NCI-H146 treated with DMSO at 0.1 percent for 48 hours (cell line): ENCODE data around the gene GDI1.

Experiments used
- DNase-seq: peaks from one replicate; lab custom pipeline; 2025; ENCODE audit not compliant: unreplicated experiment; lab: John Stamatoyannopoulos, UW

The GDI1 gene

DNA sequence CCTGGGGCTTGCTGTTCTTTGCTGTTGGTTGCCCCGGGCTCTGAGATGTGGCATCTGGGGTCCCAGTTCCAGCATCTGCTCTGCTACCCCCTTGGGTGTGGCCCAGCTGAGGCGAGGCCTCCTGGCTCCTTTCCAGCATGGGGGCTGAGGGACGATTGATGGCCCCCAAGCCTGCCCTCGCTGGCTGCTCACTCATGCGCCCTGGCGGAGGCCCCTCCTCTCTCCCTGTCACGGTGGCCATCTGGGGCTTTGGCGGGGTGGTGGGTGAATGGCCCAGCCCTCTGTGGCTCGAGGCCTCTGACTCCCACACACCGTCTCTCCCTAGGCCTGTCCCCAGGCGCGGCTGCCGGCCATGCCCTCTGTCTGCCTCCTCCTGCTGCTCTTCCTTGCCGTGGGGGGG lies 22.9 kb downstream of the GDI1 start:
- DNase-seq = no peak

DNA sequence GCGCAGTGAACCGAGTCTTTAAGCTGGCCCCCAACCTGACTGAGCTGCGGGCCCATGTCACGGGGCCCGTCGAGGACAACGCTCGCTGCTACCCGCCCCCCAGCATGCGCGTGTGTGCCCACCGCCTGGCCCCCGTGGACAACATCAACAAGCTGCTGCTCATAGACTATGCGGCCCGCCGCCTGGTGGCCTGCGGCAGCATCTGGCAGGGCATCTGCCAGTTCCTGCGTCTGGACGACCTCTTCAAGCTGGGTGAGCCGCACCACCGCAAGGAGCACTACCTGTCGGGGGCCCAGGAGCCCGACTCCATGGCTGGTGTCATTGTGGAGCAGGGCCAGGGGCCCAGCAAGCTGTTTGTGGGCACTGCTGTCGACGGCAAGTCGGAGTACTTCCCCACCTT lies 23.4 kb downstream of the GDI1 start:
- DNase-seq = no peak

GRCh38 chrX:154462396-154462795 lies 25.4 kb downstream of the GDI1 start:
- DNase-seq = no peak

GRCh38 chrX:154463611-154464220 lies 26.8 kb downstream of the GDI1 start:
- no peak for DNase-seq

DNA sequence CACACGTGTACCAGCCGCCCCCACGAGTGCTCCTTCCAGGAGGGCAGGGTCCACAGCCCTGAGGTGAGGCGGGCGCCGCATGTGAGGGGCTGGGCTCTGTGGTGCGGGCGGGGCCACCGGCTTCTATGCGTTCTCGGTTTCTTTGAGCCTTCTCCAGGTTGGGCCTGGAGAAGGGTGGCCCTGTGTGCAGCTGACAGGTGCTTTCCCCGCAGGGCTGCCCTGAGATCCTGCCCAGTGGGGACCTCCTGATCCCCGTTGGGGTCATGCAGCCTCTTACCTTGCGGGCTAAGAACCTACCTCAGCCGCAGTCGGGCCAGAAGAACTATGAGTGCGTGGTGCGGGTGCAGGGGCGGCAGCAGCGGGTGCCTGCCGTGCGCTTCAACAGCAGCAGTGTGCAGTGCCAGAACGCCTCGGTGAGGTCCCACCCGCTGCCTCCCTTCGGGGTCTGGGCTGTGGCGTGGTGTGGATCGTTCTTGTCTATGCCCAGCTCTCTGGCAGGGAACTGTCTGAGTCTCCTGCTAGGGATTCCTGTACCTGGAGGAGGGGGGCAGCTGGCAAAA lies 27.9 kb downstream of the GDI1 start:
- no peak for DNase-seq

- DNase-seq = no peak
Observed at GRCh38 chrX:154465601-154466000, 28.6 kb downstream of the GDI1 start.

GRCh38 chrX:154466036-154466435 lies 29.1 kb downstream of the GDI1 start:
- no peak for DNase-seq

GRCh38 chrX:154466907-154467306 lies 30.0 kb downstream of the GDI1 start:
- no peak for DNase-seq

DNA sequence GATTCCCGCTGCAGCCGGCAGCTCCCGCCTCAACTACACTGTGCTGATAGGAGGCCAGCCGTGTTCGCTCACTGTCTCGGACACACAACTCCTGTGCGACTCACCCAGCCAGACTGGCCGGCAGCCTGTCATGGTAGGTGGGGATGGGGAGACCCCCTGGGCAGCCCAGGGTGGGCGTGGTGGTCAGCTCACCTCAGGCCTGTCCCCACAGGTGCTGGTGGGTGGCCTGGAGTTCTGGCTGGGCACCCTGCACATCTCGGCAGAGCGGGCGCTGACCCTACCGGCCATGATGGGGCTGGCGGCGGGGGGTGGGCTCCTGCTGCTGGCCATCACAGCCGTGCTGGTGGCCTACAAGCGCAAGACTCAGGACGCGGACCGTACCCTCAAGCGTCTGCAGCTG lies 30.6 kb downstream of the GDI1 start:
- DNase-seq = no peak

DNA sequence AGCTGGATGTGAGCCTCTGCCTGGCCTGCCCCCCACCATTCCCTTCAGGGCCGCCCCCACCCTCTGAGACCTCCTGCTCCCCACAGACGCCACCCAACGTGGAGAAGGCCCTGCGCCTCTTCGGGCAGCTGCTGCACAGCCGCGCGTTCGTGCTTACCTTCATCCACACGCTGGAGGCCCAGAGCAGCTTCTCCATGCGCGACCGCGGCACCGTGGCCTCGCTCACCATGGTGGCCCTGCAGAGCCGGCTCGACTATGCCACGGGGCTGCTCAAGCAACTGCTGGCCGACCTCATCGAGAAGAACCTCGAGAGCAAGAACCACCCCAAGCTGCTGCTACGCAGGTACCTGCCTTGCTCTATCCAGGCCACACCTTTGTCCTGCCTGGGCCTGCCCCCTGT lies 31.3 kb downstream of the GDI1 start:
- no peak for DNase-seq

DNA sequence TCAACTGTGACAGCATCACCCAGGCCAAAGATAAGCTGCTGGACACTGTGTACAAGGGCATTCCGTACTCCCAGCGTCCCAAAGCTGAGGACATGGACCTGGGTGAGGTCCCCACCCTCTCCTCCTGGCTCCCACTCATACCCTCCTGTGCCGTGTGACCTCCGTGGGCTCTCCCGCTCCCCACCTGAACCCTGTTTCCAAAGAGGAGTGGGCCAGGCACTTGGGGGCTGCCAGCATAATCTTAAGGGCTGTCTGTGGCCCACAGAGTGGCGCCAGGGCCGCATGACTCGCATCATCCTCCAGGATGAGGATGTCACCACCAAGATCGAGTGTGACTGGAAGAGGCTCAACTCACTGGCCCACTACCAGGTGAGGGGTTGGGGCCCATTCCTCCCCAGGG lies 32.2 kb downstream of the GDI1 start:
- no peak for DNase-seq

- DNase-seq = no peak
Observed at GRCh38 chrX:154469880-154470279, 32.9 kb downstream of the GDI1 start.

DNA sequence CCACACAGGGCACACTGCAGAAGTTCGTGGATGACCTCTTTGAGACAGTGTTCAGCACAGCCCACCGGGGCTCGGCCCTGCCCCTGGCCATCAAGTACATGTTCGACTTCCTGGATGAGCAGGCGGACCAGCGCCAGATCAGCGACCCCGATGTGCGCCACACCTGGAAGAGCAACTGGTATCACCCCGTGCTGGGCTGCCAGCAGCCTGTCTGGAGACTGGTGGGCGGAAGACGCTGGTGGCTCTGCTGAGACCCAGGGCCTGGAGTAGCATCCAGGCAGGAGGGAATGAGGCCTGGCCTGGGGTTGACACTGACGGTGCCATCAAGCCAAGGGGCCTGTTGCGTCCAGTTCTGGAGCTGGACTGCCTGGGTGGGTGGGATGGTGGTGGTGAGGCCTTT lies 33.5 kb downstream of the GDI1 start:
- DNase-seq = no peak

GRCh38 chrX:154470914-154471568 lies 34.1 kb downstream of the GDI1 start:
- DNase-seq = no peak

GRCh38 chrX:154471839-154472684 lies 35.1 kb downstream of the GDI1 start:
- DNase-seq = no peak

- no peak for DNase-seq
Observed at GRCh38 chrX:154472685-154473632, 36.0 kb downstream of the GDI1 start.

DNA sequence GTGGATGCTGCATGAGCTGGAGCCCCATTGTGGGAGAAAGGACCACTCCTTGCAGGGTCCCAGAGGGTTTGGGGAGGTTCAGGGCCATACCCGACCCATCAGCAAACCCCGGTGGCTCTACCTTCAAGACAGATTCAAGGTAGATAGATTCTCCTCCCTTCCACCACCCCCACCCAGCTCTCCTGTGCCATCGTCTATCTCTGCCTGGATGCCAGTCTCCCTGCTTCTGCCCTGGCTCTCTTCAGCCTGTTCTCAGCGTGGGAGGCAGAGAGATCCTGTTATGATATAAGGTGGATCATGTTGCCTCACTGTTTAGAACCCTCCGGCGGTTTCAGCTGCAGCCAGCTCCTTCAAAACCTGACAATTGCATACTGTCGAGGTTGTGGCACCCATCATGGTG lies 36.7 kb downstream of the GDI1 start:
- no peak for DNase-seq

DNA sequence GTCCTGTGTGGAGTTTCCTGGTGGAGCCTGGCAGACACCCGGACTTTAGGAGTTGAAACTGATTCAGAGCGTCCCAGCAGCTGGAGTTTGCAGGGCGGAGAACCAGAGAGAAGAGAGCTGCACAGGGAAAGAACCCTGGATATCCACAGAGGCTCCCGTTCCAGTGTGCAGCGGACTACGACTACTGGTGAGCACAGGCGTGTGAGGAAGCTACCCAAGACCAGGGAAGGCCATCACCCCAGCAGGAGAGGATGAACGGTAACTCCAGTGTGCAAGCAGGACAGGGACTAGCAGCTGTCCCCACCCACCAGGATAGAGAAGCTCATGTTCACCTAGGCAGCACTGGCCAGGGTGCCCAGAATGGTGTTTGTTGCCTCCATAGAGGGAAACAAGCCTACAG lies 39.9 kb downstream of the GDI1 start:
- DNase-seq = no peak

DNA sequence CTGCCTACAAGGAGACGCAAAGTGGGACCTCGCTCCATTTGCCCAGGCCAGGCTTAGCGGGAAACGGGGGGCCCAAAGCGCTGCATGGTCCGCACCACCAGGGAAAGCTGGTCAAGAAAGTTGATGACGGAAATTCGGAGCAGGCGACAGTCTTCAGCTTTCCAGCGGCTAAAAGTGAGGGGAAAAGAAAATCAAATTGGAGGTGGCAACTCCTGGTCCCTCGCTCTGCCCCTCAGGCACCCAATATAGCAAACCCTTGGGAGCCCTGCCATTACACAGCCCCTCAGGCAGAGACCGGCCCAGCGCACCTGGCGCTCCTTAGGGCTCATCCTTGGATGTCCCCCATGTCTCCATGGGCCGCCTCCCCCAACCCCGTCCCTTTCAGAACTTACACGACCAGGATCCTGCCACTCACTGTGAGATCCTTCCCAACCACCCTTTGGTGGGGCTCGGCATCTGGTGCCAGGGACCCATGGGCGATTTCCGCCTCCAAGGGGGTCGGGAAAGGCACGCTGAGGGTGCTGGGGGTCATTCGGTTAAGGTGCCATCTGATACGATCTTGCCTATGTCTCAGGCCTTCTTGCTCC lies 41.0 kb downstream of the GDI1 start:
- no peak for DNase-seq
